PC-3 (cell line): ENCODE measurements around the gene MYADM. TPM values are rescaled to one million over a fixed set of nuclear protein-coding genes. Genes with fewer than 3 reads are reported as not detected.

ENCODE experiments used
- ATAC-seq: fragments of 200-7000 bp; cut with Tn5 transposase; 2 replicates; pipeline ENCODE4 v1.9.1; 2020; ENCODE audit warnings: mild to moderate bottlenecking, moderate library complexity
- BruUV-seq: library from RNA; stranded (reverse); fragments of 400-500 nt; replicated peaks from 2 replicates; lab custom pipeline; 2021; lab: Mats Ljungman, UMichigan
- CTCF ChIA-PET: fragments of 300-600 bp; sonication (Branson Sonifier 250); formaldehyde crosslinking; loops from one replicate; lab custom pipeline; 2022; ENCODE audit warnings: antibody characterized with exemption; lab: Charles Lee
- POLR2A ChIA-PET: fragments of 300-600 bp; sonication (Branson Sonifier 250); formaldehyde crosslinking; loops from one replicate; lab custom pipeline; 2022; ENCODE audit warnings: antibody characterized with exemption; ENCODE audit not compliant: unreplicated experiment; lab: Charles Lee
- DNase-seq: peaks from one replicate; pipeline ENCODE4 v3.0.0-alpha.2; 2015
- H2AFZ ChIP-seq: fragments of 300-600 bp; sonication (generic); 2 replicates; pipeline ENCODE4 v1.6.0; 2016; ENCODE audit warnings: antibody characterized with exemption, low read length
- H3F3A ChIP-seq: fragments of 300-600 bp; sonication (generic); one replicate; pipeline ENCODE4 v1.6.0; 2017; ENCODE audit warnings: antibody characterized with exemption, low read length, control low read depth, mild to moderate bottlenecking; ENCODE audit not compliant: unreplicated experiment
- H3K27ac ChIP-seq: fragments of 300-600 bp; sonication (generic); 2 replicates; pipeline ENCODE4 v1.5.1; 2016; ENCODE audit warnings: mild to moderate bottlenecking, low read length
- H3K27me3 ChIP-seq: fragments of 300-600 bp; sonication (generic); 2 replicates; pipeline ENCODE4 v1.6.1; 2016; ENCODE audit warnings: low read length, mixed read lengths
- H3K36me3 ChIP-seq: fragments of 300-600 bp; sonication (generic); 2 replicates; pipeline ENCODE4 v1.6.1; 2016; ENCODE audit warnings: low read depth, mixed run types, low read length, mixed read lengths
- H3K4me1 ChIP-seq: fragments of 300-600 bp; sonication (generic); 2 replicates; pipeline ENCODE4 v1.5.1; 2016; ENCODE audit warnings: low read length; ENCODE audit not compliant: insufficient read depth
- H3K4me2 ChIP-seq: fragments of 300-600 bp; sonication (generic); 2 replicates; pipeline ENCODE4 v1.6.0; 2016; ENCODE audit warnings: low read length
- H3K4me3 ChIP-seq: fragments of 300-600 bp; sonication (generic); 2 replicates; pipeline ENCODE4 v1.5.1; 2016; ENCODE audit warnings: mild to moderate bottlenecking, low read length, mixed read lengths
- H3K79me2 ChIP-seq: fragments of 300-600 bp; sonication (generic); 2 replicates; pipeline ENCODE4 v1.6.1; 2017; ENCODE audit warnings: low read length, mixed read lengths
- H3K9ac ChIP-seq: fragments of 300-600 bp; sonication (generic); 2 replicates; pipeline ENCODE4 v1.6.0; 2016; ENCODE audit warnings: mild to moderate bottlenecking, low read length
- H3K9me2 ChIP-seq: fragments of 300-600 bp; sonication (generic); replicated peaks from 2 replicates; pipeline ENCODE4 v1.6.1; 2016; ENCODE audit warnings: mixed run types, low read length, mixed read lengths
- H3K9me3 ChIP-seq: fragments of 300-600 bp; sonication (generic); 2 replicates; pipeline ENCODE4 v1.6.1; 2016; ENCODE audit warnings: low read length, mixed read lengths
- H4K20me1 ChIP-seq: fragments of 300-600 bp; sonication (generic); 2 replicates; pipeline ENCODE4 v1.6.1; 2016; ENCODE audit warnings: low read length, mixed read lengths
- EZH2 ChIP-seq: fragments of 300-600 bp; sonication (generic); IDR thresholded peaks from one replicate; pipeline ENCODE4 v1.6.1; 2017; ENCODE audit warnings: antibody characterized with exemption, mild to moderate bottlenecking, low read length; ENCODE audit not compliant: unreplicated experiment
- EZH2phosphoT487 ChIP-seq: fragments of 300-600 bp; sonication (generic); IDR thresholded peaks from 2 replicates; pipeline ENCODE4 v1.6.1; 2018; ENCODE audit warnings: mild to moderate bottlenecking, antibody characterized with exemption, low read length, borderline replicate concordance
- intact Hi-C: fragments of 100-400 bp; cut with micrococcal nuclease; formaldehyde crosslinking; loops from 2 replicates; pipeline ENCODE4 v1.9.0; 2023
- total RNA-seq: library from RNA; depleted of rRNA; stranded (reverse); fragments of >200 nt; gene quantifications from 2 replicates; pipeline ENCODE4 v1.2.3, GENCODE V29; 2014
- TF ChIP-seq, protein P1 (sequence below): fragments of 300-600 bp; sonication (generic); conservative IDR thresholded peaks from 2 replicates; pipeline ENCODE4 v1.5.1; 2017; ENCODE audit warnings: antibody characterized with exemption, low read depth, mild to moderate bottlenecking, low read length

MYADM gene
- total RNA-seq, 1 experiment from 2014 or later = 63.5 TPM

GRCh38 chr19:53898166-53898565 is 30.5 kb downstream of the MYADM start:
- ATAC-seq (no peak), DNase-seq (no peak)
- Histone ChIP-seq H3K9me3 (no peaks in the 10 kb centered on the region), H4K20me1 (no peaks in the 10 kb centered on the region), H3K27ac (no peak overlapping the region), H3K9me2 (no peaks in the 10 kb centered on the region), H3K4me3 (no peak overlapping the region), H2AFZ (no peak overlapping the region), H3K79me2 (no peaks in the 10 kb centered on the region), H3K27me3 (no peaks in the 10 kb centered on the region), H3F3A (no peaks in the 10 kb centered on the region), H3K9ac (no peak overlapping the region), H3K4me1 (0 out of 2 replicates have a peak, but pooled peaks cover 5% of the 10 kb centered on the region), H3K4me2 (no peak overlapping the region), H3K36me3 (no peaks in the 10 kb centered on the region)
- POLR2A ChIA-PET = no interaction called here
- TF ChIP-seq, protein P1, sequence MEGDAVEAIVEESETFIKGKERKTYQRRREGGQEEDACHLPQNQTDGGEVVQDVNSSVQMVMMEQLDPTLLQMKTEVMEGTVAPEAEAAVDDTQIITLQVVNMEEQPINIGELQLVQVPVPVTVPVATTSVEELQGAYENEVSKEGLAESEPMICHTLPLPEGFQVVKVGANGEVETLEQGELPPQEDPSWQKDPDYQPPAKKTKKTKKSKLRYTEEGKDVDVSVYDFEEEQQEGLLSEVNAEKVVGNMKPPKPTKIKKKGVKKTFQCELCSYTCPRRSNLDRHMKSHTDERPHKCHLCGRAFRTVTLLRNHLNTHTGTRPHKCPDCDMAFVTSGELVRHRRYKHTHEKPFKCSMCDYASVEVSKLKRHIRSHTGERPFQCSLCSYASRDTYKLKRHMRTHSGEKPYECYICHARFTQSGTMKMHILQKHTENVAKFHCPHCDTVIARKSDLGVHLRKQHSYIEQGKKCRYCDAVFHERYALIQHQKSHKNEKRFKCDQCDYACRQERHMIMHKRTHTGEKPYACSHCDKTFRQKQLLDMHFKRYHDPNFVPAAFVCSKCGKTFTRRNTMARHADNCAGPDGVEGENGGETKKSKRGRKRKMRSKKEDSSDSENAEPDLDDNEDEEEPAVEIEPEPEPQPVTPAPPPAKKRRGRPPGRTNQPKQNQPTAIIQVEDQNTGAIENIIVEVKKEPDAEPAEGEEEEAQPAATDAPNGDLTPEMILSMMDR = no peak
- TF ChIP-seq EZH2phosphoT487 = no peak
- TF ChIP-seq EZH2 = no peak
- intact Hi-C loops = no loop called here
- CTCF ChIA-PET = no interaction called here
- BruUV-seq = no TSS peak

DNA sequence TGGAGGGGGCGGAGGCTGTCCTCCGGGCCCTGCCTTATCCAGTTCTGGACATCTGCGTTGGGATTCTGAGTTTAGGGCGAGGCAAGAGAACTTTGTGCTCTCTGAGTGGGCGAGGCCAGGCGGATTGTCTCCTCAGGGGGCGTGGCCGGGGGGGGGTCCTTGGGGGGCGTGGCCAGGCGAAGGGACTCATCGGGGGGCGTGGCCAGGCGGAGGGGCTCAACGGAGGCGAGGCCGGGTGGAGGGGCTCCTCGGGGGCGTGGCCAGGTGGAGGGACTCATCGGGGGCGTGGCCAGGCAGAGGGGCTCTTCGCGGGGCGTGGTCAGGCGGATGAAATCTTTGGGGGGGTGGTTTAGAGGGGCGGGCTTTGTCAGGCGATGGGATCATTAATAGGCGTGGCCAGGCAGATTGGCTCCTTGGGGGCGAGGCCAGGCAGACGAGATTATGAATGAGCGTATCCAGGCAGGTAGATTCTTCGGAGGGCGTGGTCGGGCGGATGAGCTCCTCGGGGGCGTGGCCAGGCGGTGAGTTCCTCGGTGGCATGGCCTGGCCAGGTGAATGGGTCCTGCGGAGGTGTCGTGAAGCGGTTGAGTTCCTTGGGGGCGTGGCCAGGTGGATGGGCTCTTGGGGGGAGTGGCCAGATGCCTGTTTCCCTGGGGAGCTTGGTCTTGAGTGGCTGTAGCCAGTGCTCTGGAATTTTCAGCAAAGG is 31.1 kb downstream of the MYADM start:
- H3K4me3 ChIP-seq = no peak overlapping the region
- H3K36me3 ChIP-seq = no peaks in the 10 kb centered on the region
- ATAC-seq (no peak), DNase-seq (no peak)
- no peaks in the 10 kb centered on the region for H3K27me3 ChIP-seq
- H3K9me2 ChIP-seq = no peaks in the 10 kb centered on the region
- ChIA-PET CTCF (no interaction called here), POLR2A (no interaction called here)
- H2AFZ ChIP-seq = no peak overlapping the region
- no peaks in the 10 kb centered on the region for H3K9me3 ChIP-seq
- no peaks in the 10 kb centered on the region for H3F3A ChIP-seq
- H3K79me2 ChIP-seq = no peaks in the 10 kb centered on the region
- H3K9ac ChIP-seq = no peak overlapping the region
- no peak overlapping the region for H3K27ac ChIP-seq
- intact Hi-C loops = no loop called here
- 0 out of 2 replicates have a peak, but pooled peaks cover 5% of the 10 kb centered on the region for H3K4me1 ChIP-seq
- no TSS peak for BruUV-seq
- no peaks in the 10 kb centered on the region for H4K20me1 ChIP-seq
- no peak overlapping the region for H3K4me2 ChIP-seq
- TF ChIP-seq EZH2 (no peak), EZH2phosphoT487 (no peak)
- TF ChIP-seq, protein P1 = no peak
